Retinal pigment epithelial cell (primary cell): ENCODE measurements around the gene NUP133.

Experiments used
- DNase-seq: peaks from one replicate; pipeline ENCODE4 v3.0.0-alpha.2; 2010; ENCODE audit warnings: low read depth
- H3K4me3 ChIP-seq: 2 replicates; pipeline ENCODE4 v1.5.1; 2011; ENCODE audit warnings: mild to moderate bottlenecking, low read length, control low read depth, moderate library complexity
- TF ChIP-seq, protein P1 (sequence below): conservative IDR thresholded peaks from 2 replicates; pipeline ENCODE4 v1.5.1; 2011; ENCODE audit warnings: low read depth, low read length, control low read depth, inconsistent platforms

NUP133 gene

DNA sequence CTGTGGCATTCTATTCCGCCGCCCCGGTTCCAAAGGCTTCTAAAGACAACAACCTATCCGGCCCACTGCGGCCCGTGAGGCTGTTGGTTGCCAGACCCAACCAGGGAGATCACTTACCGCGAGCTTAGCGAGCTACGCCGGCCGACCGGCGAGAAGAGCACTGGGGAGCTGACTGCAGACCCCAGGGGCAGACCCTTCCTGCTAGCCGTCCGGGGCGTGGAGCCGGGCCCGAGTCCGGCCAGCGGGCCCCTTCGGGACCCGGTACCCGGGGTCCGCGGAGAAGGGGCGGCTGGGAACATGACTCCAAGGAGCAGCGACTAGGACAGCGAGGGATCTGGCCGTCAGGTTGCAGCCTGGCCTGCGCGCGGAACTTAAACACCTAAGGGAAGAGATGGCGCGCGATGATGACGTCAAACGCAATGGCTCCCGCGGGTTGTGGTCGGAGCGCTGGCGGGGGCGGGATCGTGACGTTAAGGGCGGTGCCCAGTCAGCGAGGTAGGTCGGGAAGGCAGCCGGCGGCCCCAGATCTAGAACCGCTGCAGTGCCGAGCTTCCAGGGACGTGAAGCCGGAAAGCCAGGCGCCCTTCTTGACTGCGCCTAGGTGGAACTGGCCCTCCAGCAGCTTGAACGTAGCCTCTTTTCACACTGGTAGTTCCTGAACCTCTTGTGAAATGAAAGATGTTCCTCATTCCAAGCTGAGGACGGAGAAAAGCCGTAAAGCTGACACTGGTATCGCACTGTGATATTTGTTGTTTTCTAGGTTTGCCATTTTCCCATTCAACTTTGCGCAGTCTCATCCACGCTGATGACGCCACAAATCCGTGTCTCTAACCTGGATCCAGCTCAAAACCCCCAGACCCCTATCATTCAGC is at the start of gene NUP133:
Gene NUP133, minus strand, starts transcription at position 391 of the 872 bp plus-strand sequence. Its CDS starts 92 bp downstream, at position 299.
- TF ChIP-seq, protein P1, sequence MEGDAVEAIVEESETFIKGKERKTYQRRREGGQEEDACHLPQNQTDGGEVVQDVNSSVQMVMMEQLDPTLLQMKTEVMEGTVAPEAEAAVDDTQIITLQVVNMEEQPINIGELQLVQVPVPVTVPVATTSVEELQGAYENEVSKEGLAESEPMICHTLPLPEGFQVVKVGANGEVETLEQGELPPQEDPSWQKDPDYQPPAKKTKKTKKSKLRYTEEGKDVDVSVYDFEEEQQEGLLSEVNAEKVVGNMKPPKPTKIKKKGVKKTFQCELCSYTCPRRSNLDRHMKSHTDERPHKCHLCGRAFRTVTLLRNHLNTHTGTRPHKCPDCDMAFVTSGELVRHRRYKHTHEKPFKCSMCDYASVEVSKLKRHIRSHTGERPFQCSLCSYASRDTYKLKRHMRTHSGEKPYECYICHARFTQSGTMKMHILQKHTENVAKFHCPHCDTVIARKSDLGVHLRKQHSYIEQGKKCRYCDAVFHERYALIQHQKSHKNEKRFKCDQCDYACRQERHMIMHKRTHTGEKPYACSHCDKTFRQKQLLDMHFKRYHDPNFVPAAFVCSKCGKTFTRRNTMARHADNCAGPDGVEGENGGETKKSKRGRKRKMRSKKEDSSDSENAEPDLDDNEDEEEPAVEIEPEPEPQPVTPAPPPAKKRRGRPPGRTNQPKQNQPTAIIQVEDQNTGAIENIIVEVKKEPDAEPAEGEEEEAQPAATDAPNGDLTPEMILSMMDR = no peak
- H3K4me3 ChIP-seq = peak within 1 kb of the TSS; percentile 97
- peak; percentile 95 for DNase-seq

DNA sequence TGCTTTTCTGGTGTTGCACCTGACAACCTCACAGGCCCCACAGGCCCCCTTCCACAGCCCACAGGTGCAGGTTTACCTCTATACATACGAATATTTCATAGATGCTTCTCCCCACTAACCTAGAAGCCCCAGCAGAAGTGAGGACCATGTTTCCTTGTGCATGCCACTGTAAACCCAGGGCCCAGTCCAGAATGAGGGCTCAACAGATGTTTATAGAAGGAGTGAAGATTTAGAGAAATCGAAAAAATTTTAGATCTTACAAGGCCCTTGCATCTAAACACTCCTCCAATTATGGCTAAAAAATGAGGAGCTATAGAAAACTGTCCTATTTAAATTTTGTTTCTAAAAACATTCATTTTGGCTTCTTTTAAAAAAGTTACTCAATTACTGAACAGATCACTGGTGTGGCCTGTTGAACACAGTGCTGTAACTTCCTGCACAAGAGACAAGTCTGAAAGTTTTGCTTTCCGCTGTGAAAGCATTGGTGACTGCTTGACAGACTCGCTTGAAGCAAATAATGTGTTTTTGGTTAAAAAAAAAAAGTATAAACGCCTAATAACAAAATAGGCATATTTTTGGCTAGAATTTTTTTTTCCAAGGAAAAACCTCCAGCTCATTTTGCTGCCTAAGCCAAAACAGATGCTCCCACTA is 49.2 kb upstream of the NUP133 start:
- TF ChIP-seq, protein P1 = no peak
- H3K4me3 ChIP-seq = peak overlapping the region; percentile 74
- DNase-seq = no peak

DNA sequence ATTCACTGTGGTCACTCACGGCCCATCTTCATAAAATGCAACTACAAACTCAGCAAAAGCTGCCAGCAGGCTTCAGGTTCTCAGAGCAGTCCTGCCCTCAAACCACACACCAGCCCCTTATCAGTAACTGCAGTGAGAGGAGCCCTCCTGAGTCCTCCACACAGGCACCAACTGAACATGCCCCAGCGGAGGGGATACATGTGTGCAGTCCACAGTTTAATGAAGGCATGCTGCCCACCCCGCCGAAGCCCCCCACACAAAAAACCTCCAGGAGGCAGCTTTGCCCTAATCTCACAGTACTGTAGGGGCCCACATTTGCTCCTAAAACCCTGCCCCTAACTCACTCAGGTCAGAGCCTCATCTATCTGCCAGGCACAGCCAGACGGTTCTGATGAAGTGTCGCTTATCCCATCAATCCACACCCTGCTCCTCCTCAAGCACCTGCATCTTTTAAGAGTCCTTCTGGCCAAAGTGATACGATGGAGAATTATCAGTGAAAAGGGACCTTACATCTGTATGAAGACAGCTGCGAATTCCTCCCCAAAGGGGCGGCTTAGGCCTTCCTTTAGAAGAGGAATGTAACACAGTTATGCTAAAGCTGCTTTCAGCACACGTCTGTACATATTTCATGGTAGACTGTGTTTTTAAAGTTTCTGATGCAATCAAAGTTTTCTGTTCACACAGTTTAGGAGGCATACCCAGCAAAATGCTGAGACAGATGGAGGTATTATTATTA is 46.9 kb upstream of the NUP133 start:
- H3K4me3 ChIP-seq = no peak overlapping the region
- no peak for DNase-seq
- TF ChIP-seq, protein P1 = no peak

DNA sequence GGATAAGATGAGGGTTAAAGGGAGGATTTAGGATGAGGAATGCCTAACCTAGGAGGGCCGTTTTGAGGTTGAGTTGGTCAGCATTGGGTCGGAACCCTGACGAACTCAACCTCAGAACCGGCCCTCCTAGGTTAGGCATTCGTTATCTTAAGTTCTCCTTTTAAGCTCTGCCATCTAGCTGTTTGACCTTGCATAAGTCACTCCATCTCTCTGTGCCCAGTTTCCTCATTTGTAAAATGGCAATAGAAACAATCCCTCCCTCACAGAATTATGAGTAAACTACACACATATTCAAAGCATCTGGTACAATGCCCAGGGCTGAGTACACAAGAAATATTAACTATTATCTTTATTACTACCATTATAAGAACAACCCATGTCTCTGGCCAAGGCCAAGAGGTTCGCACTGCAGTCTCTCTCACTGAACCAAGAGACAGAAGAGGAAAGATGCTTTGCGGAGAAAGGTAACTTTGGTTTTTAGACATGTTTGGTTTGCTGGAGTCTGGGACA is 45.5 kb upstream of the NUP133 start:
- no peak overlapping the region for H3K4me3 ChIP-seq
- TF ChIP-seq, protein P1 = no peak
- DNase-seq = no peak

DNA sequence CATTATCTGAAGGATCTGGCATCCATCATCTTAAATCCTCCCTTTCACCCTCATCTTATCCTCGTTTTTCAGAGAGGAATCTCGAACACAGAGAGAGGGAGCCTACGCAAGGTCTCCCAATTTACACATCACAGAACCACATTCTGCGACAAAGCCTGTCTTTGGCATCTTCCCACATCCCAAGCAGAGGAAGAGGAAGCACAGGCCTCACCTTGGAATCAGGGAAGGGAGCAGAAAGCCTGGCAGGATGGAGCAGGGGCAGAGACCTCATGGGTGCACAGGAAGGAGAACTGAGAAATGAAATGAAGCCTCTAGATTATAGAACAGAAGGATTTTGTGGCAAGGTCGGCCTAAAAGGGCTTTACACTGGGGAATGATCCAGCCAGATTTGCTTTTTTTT is 44.6 kb upstream of the NUP133 start:
- H3K4me3 ChIP-seq = no peak overlapping the region
- TF ChIP-seq, protein P1 = no peak
- DNase-seq = no peak

DNA sequence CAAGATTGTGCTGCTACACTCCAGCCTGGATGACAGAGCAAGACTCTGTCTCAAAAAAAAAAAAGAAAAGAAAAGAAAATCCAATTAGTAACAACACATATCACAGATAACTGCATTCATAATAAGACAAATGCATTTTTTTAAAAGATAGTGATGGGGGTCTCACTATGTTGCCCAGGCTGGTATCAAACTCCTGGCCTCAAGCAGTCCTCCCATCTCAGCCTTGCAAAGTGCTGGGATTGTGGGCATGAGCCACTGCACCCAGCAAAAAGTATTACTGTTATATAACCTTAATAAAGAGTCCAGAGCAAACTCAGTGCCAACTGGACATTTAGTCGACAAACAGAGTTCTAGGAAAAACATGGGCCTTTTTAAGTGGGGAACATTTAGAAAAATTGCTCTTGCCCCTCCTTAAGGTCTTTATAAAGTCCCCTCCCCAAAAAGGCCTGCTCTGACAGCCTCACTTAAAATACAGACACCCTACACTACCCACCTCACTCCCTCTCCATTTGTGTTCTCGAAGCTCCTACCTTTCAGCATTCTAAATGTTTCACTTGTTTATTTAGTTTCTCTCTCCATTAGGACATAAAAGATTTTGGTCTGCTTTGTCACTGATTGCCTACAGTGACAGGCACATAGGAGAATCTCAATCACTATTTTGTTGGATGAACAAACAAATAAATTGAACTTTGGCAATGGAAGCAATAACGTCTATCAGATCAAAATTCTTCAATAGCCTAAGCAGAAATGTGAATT is 42.8 kb upstream of the NUP133 start:
- H3K4me3 ChIP-seq = no peak overlapping the region
- DNase-seq = no peak
- TF ChIP-seq, protein P1 = no peak
